Gastrocnemius medialis (tissue), 4 donors: Measurements from ENCODE around the gene GMCL2.

Experiments
- CTCF ChIP-seq, 5 experiments: fragments of 450-650 bp in 3 of 5; fragments of 200-600 bp in 2 of 5; sonication (generic) in 2 of 5; IDR thresholded peaks in 4 of 5; conservative IDR thresholded peaks in 1 of 5; 1 replicate in 4 of 5; 2 replicates in 1 of 5; pipeline ENCODE4 v1.5.1; 2016 to 2019; ENCODE audit warnings: antibody characterized with exemption in 5 of 5, mild to moderate bottlenecking in 3 of 5, moderate library complexity in 3 of 5
- POLR2A ChIP-seq, 2 donors: fragments of 450-650 bp; IDR thresholded peaks; one replicate each; pipeline ENCODE4 v1.6.1; 2017; ENCODE audit warnings: antibody characterized with exemption in 2 of 2, mild to moderate bottlenecking in 2 of 2, moderate library complexity in 2 of 2

GRCh38 chr5:178192787-178193186 is 5.6 kb upstream of the GMCL2 start:
- no peak for TF ChIP-seq CTCF (IDR thresholded peaks at IDR 0.05 in 4 of 5, conservative IDR thresholded peaks at IDR 0.05 in 1 of 5)
- no peak for TF ChIP-seq POLR2A (IDR thresholded peaks at IDR 0.05)
